ENCODE data around the gene MOB4.
A peak's percentile ranks its signal among the peaks of the same experiment; 100 is the strongest.

The MOB4 gene

DNA sequence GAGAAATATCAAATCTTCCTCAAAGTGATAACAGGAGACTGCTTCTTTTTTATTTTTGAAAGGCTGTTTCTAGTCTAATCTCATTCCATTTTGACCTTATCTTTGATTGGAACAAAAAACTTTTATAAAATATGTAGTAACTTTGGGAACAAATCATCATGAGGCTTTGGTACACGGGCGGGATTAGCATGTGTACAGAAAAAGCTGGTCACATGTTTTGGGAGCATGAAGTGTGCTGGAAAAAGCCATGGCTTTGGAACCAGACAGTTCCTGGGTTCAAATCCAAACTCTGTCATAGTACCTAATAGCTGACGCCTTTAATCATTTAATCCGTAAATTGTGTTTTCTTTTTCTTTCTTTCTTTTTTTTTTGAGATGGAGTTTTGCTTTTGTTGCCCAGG is 81.3 kb downstream of the MOB4 start:
- DNase-seq = no peak

- no peak for DNase-seq
Observed at GRCh38 chr2:197598450-197598849, 82.6 kb downstream of the MOB4 start.

GRCh38 chr2:197599285-197599965 is 83.6 kb downstream of the MOB4 start:
- DNase-seq = peak; percentile 21

DNA sequence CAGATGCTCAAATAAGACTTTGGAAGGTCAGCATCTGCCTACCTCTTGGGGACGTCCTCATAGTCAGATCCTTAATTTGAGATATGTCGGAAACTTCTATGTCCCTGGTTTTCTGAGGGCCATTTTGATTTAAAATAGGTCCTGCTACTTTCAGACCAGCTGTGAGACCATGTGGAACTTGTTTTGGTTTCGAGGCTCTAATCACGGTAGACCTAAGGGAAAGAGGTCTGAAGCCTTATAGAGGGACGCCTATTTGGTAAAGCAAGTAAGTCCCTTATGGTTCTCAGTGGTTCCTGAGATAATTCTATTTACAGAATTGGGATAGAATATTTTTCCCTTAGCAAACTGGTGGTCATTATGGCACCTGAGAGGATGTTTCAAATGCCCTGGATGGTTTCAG is 84.4 kb downstream of the MOB4 start:
- no peak for DNase-seq

DNA sequence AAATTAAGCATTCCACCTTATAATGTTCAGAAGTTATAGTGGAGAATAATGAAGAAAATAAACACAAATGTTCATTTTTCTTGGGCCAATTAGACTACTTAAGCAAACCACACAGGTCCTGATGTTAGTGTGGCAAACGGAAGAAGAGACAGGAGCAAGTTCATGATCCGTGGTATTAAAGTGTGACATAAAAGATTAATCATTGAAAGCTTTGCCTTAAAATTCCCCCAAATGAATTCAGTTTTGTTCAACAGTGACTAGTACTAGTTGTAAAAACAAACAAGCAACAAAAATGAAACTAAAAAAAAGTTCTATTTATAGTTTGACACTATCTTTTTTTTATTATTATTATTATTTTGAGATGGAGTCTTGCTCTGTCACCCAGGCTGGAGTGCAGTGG is 85.9 kb downstream of the MOB4 start:
- no peak for DNase-seq
